Endodermal cell (in vitro differentiated cells): ENCODE measurements around the gene HSPA2. TPM values are rescaled to one million over a fixed set of nuclear protein-coding genes. Genes with fewer than 3 reads are reported as not detected.

Experiments used
- DNase-seq: peaks from one replicate; pipeline ENCODE4 v3.0.0-alpha.2; 2017
- H3K27ac ChIP-seq: 2 replicates; pipeline ENCODE4 v1.5.1; 2013; ENCODE audit warnings: mild to moderate bottlenecking, low read depth, low read length, moderate library complexity
- H3K27me3 ChIP-seq: 2 replicates; pipeline ENCODE4 v1.6.1; 2013; ENCODE audit warnings: mild to moderate bottlenecking, low read length, moderate library complexity; ENCODE audit not compliant: insufficient read depth, control insufficient read depth, poor library complexity, severe bottlenecking
- H3K36me3 ChIP-seq: 2 replicates; pipeline ENCODE4 v1.7.0; 2013; ENCODE audit warnings: mild to moderate bottlenecking, low read length, moderate library complexity; ENCODE audit not compliant: control insufficient read depth, insufficient read depth
- H3K4me1 ChIP-seq: one replicate; pipeline ENCODE4 v1.7.0; 2013; ENCODE audit warnings: low read length; ENCODE audit not compliant: control insufficient read depth, insufficient read depth
- H3K4me3 ChIP-seq: 2 replicates; pipeline ENCODE4 v1.5.1; 2013; ENCODE audit warnings: mild to moderate bottlenecking, low read length, moderate library complexity
- H3K9ac ChIP-seq: 2 replicates; pipeline ENCODE4 v1.6.1; 2013; ENCODE audit warnings: mild to moderate bottlenecking, low read length, moderate library complexity; ENCODE audit not compliant: poor library complexity, severe bottlenecking; ENCODE audit errors: extremely low read depth
- H3K9me3 ChIP-seq: 2 replicates; pipeline ENCODE4 v1.6.1; 2013; ENCODE audit warnings: mild to moderate bottlenecking, low read length, moderate library complexity; ENCODE audit not compliant: control insufficient read depth
- H3K27ac Mint-ChIP-seq: 2 replicates; pipeline ENCODE4 v1.8.0; 2020; ENCODE audit warnings: mixed read lengths
- H3K27me3 Mint-ChIP-seq: 2 replicates; pipeline ENCODE4 v1.8.0; 2021; ENCODE audit warnings: mild to moderate bottlenecking, mixed read lengths; ENCODE audit not compliant: insufficient read depth
- H3K36me3 Mint-ChIP-seq: 2 replicates; pipeline ENCODE4 v1.8.0; 2020; ENCODE audit warnings: low read depth, mixed read lengths
- H3K4me1 Mint-ChIP-seq: 2 replicates; pipeline ENCODE4 v1.8.0; 2020; ENCODE audit warnings: mixed read lengths
- H3K4me3 Mint-ChIP-seq: 2 replicates; pipeline ENCODE4 v1.8.0; 2020; ENCODE audit warnings: mild to moderate bottlenecking, moderate library complexity, mixed read lengths
- H3K9me3 Mint-ChIP-seq: 2 replicates; pipeline ENCODE4 v1.8.0; 2020; ENCODE audit warnings: mild to moderate bottlenecking, mixed read lengths
- WGBS, 2 experiments: methylation state at CpG; one replicate each; pipeline versions ENCODE4 v1.1.5 to v1.1.7; 2013; ENCODE audit warnings: missing lambda C conversion rate in 2 of 2, mixed read lengths in 1 of 2; ENCODE audit not compliant: insufficient coverage in 1 of 2, insufficient read length in 1 of 2; 5-methylcytosine and 5-hydroxymethylcytosine counted together
- total RNA-seq, 2 donors: library from RNA; stranded (reverse); fragmentation: NEBNext Ultra II Directional in 1 of 2; extraction: Animal tissue kit (Norgen Biotek cat#: 25700) in 1 of 2; gene quantifications; 2 replicates in 1 of 2; 3 replicates in 1 of 2; pipeline ENCODE4 v1.2.1, GENCODE V29; 2021
- TF ChIP-seq, protein P1 (sequence below): fragments of 200-600 bp; sonication (generic); conservative IDR thresholded peaks from 2 replicates; pipeline ENCODE4 v1.5.0; 2021; ENCODE audit warnings: antibody characterized with exemption, mild to moderate bottlenecking

HSPA2 gene
- total RNA-seq, 2 donors from 2014 or later: 7.9 to 12.9 TPM

DNA sequence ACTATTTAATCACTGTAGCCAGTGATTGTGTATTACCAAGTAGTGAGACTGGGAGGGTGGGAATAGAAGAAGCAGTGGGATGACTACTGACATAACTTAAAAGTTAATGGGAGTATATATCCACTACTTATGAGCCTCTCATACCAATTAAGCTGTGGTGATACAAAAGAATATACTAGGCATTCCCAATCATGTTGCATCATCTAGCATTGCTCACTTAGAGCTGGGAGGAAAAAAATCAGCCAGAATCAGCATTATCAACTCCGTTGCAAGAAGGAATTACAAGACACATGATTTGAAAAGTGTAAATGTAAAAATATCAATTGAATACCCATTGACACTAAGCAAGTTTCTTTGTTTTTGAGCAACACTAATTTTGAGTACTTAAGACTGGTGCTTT, 8.5 kb downstream of the HSPA2 start:
- Mint-ChIP-seq H3K27ac (no peak overlapping the region), H3K9me3 (no peaks in the 10 kb centered on the region), H3K4me1 (peaks cover 12% of the 10 kb centered on the region), H3K27me3 (peaks cover 25% of the 10 kb centered on the region), H3K36me3 (no peaks in the 10 kb centered on the region), H3K4me3 (no peak overlapping the region)
- no peaks in the 10 kb centered on the region for H3K9me3 ChIP-seq
- TF ChIP-seq, protein P1, sequence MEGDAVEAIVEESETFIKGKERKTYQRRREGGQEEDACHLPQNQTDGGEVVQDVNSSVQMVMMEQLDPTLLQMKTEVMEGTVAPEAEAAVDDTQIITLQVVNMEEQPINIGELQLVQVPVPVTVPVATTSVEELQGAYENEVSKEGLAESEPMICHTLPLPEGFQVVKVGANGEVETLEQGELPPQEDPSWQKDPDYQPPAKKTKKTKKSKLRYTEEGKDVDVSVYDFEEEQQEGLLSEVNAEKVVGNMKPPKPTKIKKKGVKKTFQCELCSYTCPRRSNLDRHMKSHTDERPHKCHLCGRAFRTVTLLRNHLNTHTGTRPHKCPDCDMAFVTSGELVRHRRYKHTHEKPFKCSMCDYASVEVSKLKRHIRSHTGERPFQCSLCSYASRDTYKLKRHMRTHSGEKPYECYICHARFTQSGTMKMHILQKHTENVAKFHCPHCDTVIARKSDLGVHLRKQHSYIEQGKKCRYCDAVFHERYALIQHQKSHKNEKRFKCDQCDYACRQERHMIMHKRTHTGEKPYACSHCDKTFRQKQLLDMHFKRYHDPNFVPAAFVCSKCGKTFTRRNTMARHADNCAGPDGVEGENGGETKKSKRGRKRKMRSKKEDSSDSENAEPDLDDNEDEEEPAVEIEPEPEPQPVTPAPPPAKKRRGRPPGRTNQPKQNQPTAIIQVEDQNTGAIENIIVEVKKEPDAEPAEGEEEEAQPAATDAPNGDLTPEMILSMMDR: no peak
- WGBS, 2 experiments: 100% methylated on average over 1 of the region's 1 CpG
- DNase-seq: no peak
- H3K4me3 ChIP-seq: no peak overlapping the region
- peaks cover 41% of the 10 kb centered on the region for H3K27me3 ChIP-seq
- H3K4me1 ChIP-seq: no peaks in the 10 kb centered on the region
- H3K36me3 ChIP-seq: no peaks in the 10 kb centered on the region
- no peak overlapping the region for H3K9ac ChIP-seq
- H3K27ac ChIP-seq: no peak overlapping the region

DNA sequence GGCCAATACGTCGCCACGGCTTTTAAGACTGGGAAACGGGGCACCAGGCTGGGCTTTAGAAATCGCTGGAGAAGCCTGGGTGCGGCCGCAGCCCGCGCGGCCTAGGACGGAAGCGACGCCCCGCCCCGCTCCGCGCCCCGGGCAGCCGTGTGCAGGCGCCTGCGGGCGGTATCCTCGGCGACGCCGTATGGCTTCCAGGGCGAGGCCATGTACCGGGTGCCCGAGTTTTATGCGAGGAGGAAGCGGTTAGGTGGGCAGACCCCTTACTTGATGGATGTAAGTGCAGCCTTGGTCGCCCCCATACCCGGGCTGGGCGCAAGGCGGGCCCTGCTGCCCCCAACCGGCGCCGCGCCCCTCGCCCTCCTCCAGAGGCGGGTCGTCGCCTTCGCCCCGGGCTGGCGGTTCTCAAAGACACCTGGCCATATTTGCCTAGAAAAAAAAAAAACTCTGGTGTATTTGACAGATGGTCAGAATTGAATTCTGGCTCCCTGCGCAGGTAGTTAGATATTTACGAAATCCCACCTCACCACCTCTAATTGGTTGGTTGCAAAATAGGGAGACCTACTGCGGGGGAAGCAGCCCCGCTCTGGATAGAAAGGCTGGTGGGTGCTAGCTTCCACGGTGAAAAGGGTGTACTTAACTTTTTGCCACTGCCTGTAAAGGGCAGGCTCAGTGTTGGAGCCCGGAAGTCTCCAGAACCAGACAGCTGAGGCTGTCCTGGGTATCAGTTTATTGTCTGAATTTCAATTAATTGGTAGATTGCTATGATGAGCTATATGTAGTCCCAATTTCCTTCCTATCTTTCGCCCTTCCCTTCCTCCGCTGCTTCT, 9.5 kb downstream of the HSPA2 start, which contains the start of gene PPP1R36:
TSS of gene PPP1R36 (plus strand) at position 171 of the 830 bp plus-strand sequence. CDS start at position 208, 37 bp downstream.
- TF ChIP-seq, protein P1: no peak
- H3K9me3 Mint-ChIP-seq: no peaks in the 10 kb centered on the region

GRCh38 chr14:64550621-64551333, 10.2 kb downstream of the HSPA2 start:
- 85 to 86% methylated on average over 4 to 7 of the region's 7 CpGs for WGBS, 2 experiments
- H3K4me3 ChIP-seq: peak overlapping the region; percentile 77
- no peak overlapping the region for H3K27ac Mint-ChIP-seq

More for the DNA sequence above, 9.5 kb downstream of the HSPA2 start, which contains the start of gene PPP1R36:
- DNase-seq: peak; percentile 56
- no peaks in the 10 kb centered on the region for H3K36me3 ChIP-seq
- Mint-ChIP-seq H3K27ac (no peak within 1 kb of the TSS), H3K4me1 (peaks cover 8% of the 10 kb centered on the region), H3K4me3 (peak within 1 kb of the TSS; percentile 51), H3K36me3 (no peaks in the 10 kb centered on the region), H3K27me3 (peaks cover 25% of the 10 kb centered on the region)
- no peak within 1 kb of the TSS for H3K27ac ChIP-seq
- H3K27me3 ChIP-seq: peaks cover 38% of the 10 kb centered on the region
- H3K9me3 ChIP-seq: no peaks in the 10 kb centered on the region
- H3K4me3 ChIP-seq: peak within 1 kb of the TSS; percentile 77
- H3K9ac ChIP-seq: no peak within 1 kb of the TSS
- 7 to 12% methylated on average over 25 to 54 of the region's 54 CpGs for WGBS, 2 experiments
- no peaks in the 10 kb centered on the region for H3K4me1 ChIP-seq

More at GRCh38 chr14:64550621-64551333, 10.2 kb downstream of the HSPA2 start:
- H3K9me3 Mint-ChIP-seq: no peaks in the 10 kb centered on the region
- H3K27me3 Mint-ChIP-seq: peaks cover 25% of the 10 kb centered on the region
- no peak for DNase-seq
- peaks cover 7% of the 10 kb centered on the region for H3K4me1 Mint-ChIP-seq
- H3K27me3 ChIP-seq: peaks cover 38% of the 10 kb centered on the region
- no peaks in the 10 kb centered on the region for H3K9me3 ChIP-seq
- no peaks in the 10 kb centered on the region for H3K4me1 ChIP-seq
- no peak overlapping the region for H3K27ac ChIP-seq
- TF ChIP-seq, protein P1: no peak
- H3K36me3 Mint-ChIP-seq: no peaks in the 10 kb centered on the region
- H3K4me3 Mint-ChIP-seq: peak overlapping the region; percentile 51
- no peak overlapping the region for H3K9ac ChIP-seq
- no peaks in the 10 kb centered on the region for H3K36me3 ChIP-seq
